H9 (cell line): ENCODE measurements around the gene SMIM12. TPM values are rescaled to one million over a fixed set of nuclear protein-coding genes. Genes with fewer than 3 reads are reported as not detected.

Source experiments
- DNase-seq: peaks from one replicate; pipeline ENCODE4 v3.0.0-alpha.2; 2017
- H2AFZ ChIP-seq: one replicate; pipeline ENCODE4 v1.6.1; 2013; ENCODE audit warnings: mild to moderate bottlenecking, low read length, control low read depth, moderate library complexity
- H2AK5ac ChIP-seq: 2 replicates; pipeline ENCODE4 v1.6.1; 2013; ENCODE audit warnings: low read length, control low read depth, mixed read lengths; ENCODE audit not compliant: insufficient read length
- H2BK120ac ChIP-seq: one replicate; pipeline ENCODE4 v1.6.1; 2013; ENCODE audit warnings: low read depth, mild to moderate bottlenecking, low read length, control low read depth, inconsistent platforms; ENCODE audit not compliant: poor library complexity, severe bottlenecking
- H2BK12ac ChIP-seq: 2 replicates; pipeline ENCODE4 v1.6.1; 2013; ENCODE audit warnings: low read length, control low read depth, mixed read lengths, low read depth; ENCODE audit not compliant: insufficient read length
- H2BK15ac ChIP-seq: 2 replicates; pipeline ENCODE4 v1.6.1; 2013; ENCODE audit warnings: low read depth, low read length, control low read depth
- H2BK20ac ChIP-seq: one replicate; pipeline ENCODE4 v1.6.1; 2013; ENCODE audit warnings: low read depth, mild to moderate bottlenecking, low read length, control low read depth, inconsistent platforms; ENCODE audit not compliant: poor library complexity, severe bottlenecking
- H2BK5ac ChIP-seq: 2 replicates; pipeline ENCODE4 v1.6.1; 2013; ENCODE audit warnings: low read length, control low read depth, mixed read lengths; ENCODE audit not compliant: insufficient read length
- H3K14ac ChIP-seq: 2 replicates; pipeline ENCODE4 v1.6.1; 2013; ENCODE audit warnings: low read length, control low read depth; ENCODE audit not compliant: insufficient read depth
- H3K18ac ChIP-seq: 2 replicates; pipeline ENCODE4 v1.6.1; 2013; ENCODE audit warnings: low read depth, mild to moderate bottlenecking, mixed read lengths, low read length, control low read depth; ENCODE audit not compliant: insufficient read length
- H3K23ac ChIP-seq: 2 replicates; pipeline ENCODE4 v1.6.1; 2013; ENCODE audit warnings: low read length, control low read depth, mixed read lengths, low read depth; ENCODE audit not compliant: insufficient read length
- H3K23me2 ChIP-seq: 2 replicates; pipeline ENCODE4 v1.6.1; 2013; ENCODE audit warnings: low read depth, mild to moderate bottlenecking, mixed read lengths, low read length, control low read depth; ENCODE audit not compliant: insufficient read length, poor library complexity, severe bottlenecking
- H3K27ac ChIP-seq: 2 replicates; pipeline ENCODE4 v1.5.1; 2013; ENCODE audit warnings: low read length, control low read depth, mixed read lengths, low read depth; ENCODE audit not compliant: insufficient read length
- H3K27me3 ChIP-seq: 2 replicates; pipeline ENCODE4 v1.6.1; 2013; ENCODE audit warnings: low read length, control low read depth, inconsistent platforms; ENCODE audit not compliant: insufficient read depth
- H3K4ac ChIP-seq: 2 replicates; pipeline ENCODE4 v1.6.1; 2013; ENCODE audit warnings: low read depth, mild to moderate bottlenecking, control low read depth, inconsistent platforms, low read length, moderate library complexity
- H3K4me1 ChIP-seq: 2 replicates; pipeline ENCODE4 v1.6.1; 2013; ENCODE audit warnings: low read length, control low read depth, inconsistent platforms; ENCODE audit not compliant: insufficient read depth
- H3K4me2 ChIP-seq: 2 replicates; pipeline ENCODE4 v1.6.1; 2013; ENCODE audit warnings: low read length, control low read depth, mixed read lengths; ENCODE audit not compliant: insufficient read length, insufficient read depth
- H3K56ac ChIP-seq: 2 replicates; pipeline ENCODE4 v1.6.1; 2013; ENCODE audit warnings: low read depth, mild to moderate bottlenecking, mixed read lengths, low read length, control low read depth; ENCODE audit not compliant: insufficient read length
- H3K79me1 ChIP-seq: 2 replicates; pipeline ENCODE4 v1.6.1; 2013; ENCODE audit warnings: low read depth, mild to moderate bottlenecking, moderate library complexity, low read length, control low read depth, inconsistent platforms; ENCODE audit not compliant: insufficient read depth, poor library complexity, severe bottlenecking
- H3K79me2 ChIP-seq: 2 replicates; pipeline ENCODE4 v1.6.1; 2013; ENCODE audit warnings: low read length, control low read depth, inconsistent platforms; ENCODE audit not compliant: insufficient read depth
- H3K9ac ChIP-seq: 2 replicates; pipeline ENCODE4 v1.6.1; 2013; ENCODE audit warnings: low read length, control low read depth, mixed read lengths; ENCODE audit not compliant: insufficient read length; ENCODE audit errors: extremely low read depth
- H3K9me3 ChIP-seq: one replicate; pipeline ENCODE4 v1.6.1; 2013; ENCODE audit warnings: low read depth, low read length, inconsistent platforms; ENCODE audit not compliant: control insufficient read depth
- H3T11ph ChIP-seq: one replicate; pipeline ENCODE4 v1.6.1; 2013; ENCODE audit warnings: mild to moderate bottlenecking, low read length, control low read depth, inconsistent platforms
- H4K20me1 ChIP-seq: one replicate; pipeline ENCODE4 v1.6.1; 2013; ENCODE audit not compliant: control insufficient read depth, insufficient read length, insufficient read depth
- H4K5ac ChIP-seq: 2 replicates; pipeline ENCODE4 v1.6.1; 2013; ENCODE audit warnings: low read depth, mild to moderate bottlenecking, mixed read lengths, low read length, control low read depth; ENCODE audit not compliant: insufficient read length
- H4K8ac ChIP-seq: replicated peaks from 2 replicates; pipeline ENCODE4 v1.6.1; 2013; ENCODE audit warnings: low read length, control low read depth, mixed read lengths, low read depth; ENCODE audit not compliant: insufficient read length
- H4K91ac ChIP-seq: 2 replicates; pipeline ENCODE4 v1.6.1; 2013; ENCODE audit warnings: low read depth, mild to moderate bottlenecking, moderate library complexity, mixed read lengths, low read length, control low read depth; ENCODE audit not compliant: insufficient read length
- H3K27ac Mint-ChIP-seq, 3 experiments: 2 replicates in 2 of 3; 3 replicates in 1 of 3; pipeline ENCODE4 v1.8.0; 2020 to 2021; ENCODE audit warnings: mixed read lengths in 3 of 3, mild to moderate bottlenecking in 1 of 3, moderate library complexity in 1 of 3
- H3K27me3 Mint-ChIP-seq: 2 replicates; pipeline ENCODE4 v1.8.0; 2021; ENCODE audit warnings: low read depth, mild to moderate bottlenecking, moderate library complexity, mixed read lengths
- H3K36me3 Mint-ChIP-seq, 3 experiments: 2 replicates in 2 of 3; 3 replicates in 1 of 3; pipeline ENCODE4 v1.8.0; 2020 to 2021; ENCODE audit warnings: low read depth in 3 of 3, mixed read lengths in 3 of 3; ENCODE audit not compliant: insufficient read depth in 1 of 3
- H3K4me1 Mint-ChIP-seq, 2 experiments: 2 replicates each; pipeline ENCODE4 v1.8.0; 2020; ENCODE audit warnings: mixed read lengths in 2 of 2
- H3K4me3 Mint-ChIP-seq, 2 experiments: 2 replicates in 1 of 2; 3 replicates in 1 of 2; pipeline ENCODE4 v1.8.0; 2020 to 2021; ENCODE audit warnings: mild to moderate bottlenecking in 2 of 2, mixed read lengths in 2 of 2, moderate library complexity in 1 of 2
- H3K9me3 Mint-ChIP-seq, 2 experiments: 2 replicates in 1 of 2; 3 replicates in 1 of 2; pipeline ENCODE4 v1.8.0; 2020; ENCODE audit warnings: mild to moderate bottlenecking in 2 of 2, mixed read lengths in 2 of 2, moderate library complexity in 1 of 2
- WGBS: extraction: QIAGEN DNeasy Blood & Tissue Kit; methylation state at CpG from one replicate; pipeline ENCODE4 v1.1.7; 2013; ENCODE audit warnings: missing lambda C conversion rate, low lambda C conversion rate, mixed read lengths; ENCODE audit not compliant: insufficient read length; ENCODE audit errors: extremely low coverage; 5-methylcytosine and 5-hydroxymethylcytosine counted together
- total RNA-seq: library from RNA; stranded (reverse); gene quantifications from 2 replicates; pipeline ENCODE4 v1.2.1, GENCODE V29; 2021
- TF ChIP-seq, protein P1 (sequence below): fragments of 200-600 bp; sonication (generic); conservative IDR thresholded peaks from 3 replicates; pipeline ENCODE4 v1.8.0; 2021; ENCODE audit warnings: antibody characterized with exemption, mild to moderate bottlenecking

The SMIM12 gene
- total RNA-seq, 1 experiment from 2014 or later: 40.9 TPM

DNA sequence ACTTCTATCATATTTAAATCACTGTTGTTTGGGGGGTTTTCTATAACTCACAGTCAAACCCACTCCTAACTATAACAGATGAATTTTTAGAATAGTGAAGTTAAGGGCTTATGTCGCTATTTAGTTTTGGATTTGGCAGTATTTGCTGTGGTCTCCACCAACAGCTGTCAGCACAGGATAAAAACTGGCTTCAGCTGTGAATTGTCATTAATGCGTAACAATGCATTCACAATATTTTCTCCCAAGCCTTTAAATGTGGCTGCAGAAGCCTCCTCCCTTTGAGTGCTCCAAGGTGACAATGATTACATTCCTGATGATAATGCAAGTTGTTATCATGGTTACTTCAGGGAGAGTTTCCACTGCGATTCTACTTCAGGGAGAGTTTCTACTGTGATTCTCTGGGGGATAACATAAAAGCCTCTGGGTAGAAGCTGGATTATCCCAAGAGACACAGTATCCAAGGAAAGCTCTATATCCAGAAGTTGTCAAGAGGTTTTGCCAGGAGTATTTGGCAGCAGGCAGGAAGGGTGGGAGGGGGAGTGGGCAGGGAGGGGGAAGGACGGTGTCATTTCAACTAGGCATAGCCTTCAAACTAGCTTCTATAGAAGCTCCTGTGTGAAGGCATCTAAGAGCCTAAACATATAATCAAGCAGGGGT is 14.9 kb upstream of the SMIM12 start:
- Mint-ChIP-seq H3K9me3 (no peaks in the 10 kb centered on the region), H3K4me3 (no peak overlapping the region), H3K27me3 (peaks cover 18% of the 10 kb centered on the region), H3K36me3 (no peaks in the 10 kb centered on the region), H3K4me1 (peaks cover 6% of the 10 kb centered on the region in 2 experiments), H3K27ac (no peak overlapping the region)
- Histone ChIP-seq H4K8ac (no peak overlapping the region), H4K5ac (no peak overlapping the region), H4K20me1 (no peaks in the 10 kb centered on the region), H4K91ac (no peak overlapping the region), H3K56ac (no peak overlapping the region), H3K9ac (no peak overlapping the region), H2AFZ (no peak overlapping the region), H3K23me2 (no peaks in the 10 kb centered on the region), H3K14ac (no peak overlapping the region), H3K18ac (no peak overlapping the region), H2BK15ac (no peak overlapping the region), H2AK5ac (no peak overlapping the region), H2BK20ac (no peak overlapping the region), H3K23ac (no peak overlapping the region), H2BK5ac (no peak overlapping the region), H3K4ac (no peak overlapping the region), H3K4me2 (no peak overlapping the region), H2BK12ac (no peak overlapping the region), H3K9me3 (no peaks in the 10 kb centered on the region), H3K79me1 (no peaks in the 10 kb centered on the region), H2BK120ac (no peak overlapping the region), H3K27me3 (no peaks in the 10 kb centered on the region), H3T11ph (no peak overlapping the region), H3K27ac (no peak overlapping the region), H3K4me1 (no peaks in the 10 kb centered on the region), H3K79me2 (no peaks in the 10 kb centered on the region)
- TF ChIP-seq, protein P1, sequence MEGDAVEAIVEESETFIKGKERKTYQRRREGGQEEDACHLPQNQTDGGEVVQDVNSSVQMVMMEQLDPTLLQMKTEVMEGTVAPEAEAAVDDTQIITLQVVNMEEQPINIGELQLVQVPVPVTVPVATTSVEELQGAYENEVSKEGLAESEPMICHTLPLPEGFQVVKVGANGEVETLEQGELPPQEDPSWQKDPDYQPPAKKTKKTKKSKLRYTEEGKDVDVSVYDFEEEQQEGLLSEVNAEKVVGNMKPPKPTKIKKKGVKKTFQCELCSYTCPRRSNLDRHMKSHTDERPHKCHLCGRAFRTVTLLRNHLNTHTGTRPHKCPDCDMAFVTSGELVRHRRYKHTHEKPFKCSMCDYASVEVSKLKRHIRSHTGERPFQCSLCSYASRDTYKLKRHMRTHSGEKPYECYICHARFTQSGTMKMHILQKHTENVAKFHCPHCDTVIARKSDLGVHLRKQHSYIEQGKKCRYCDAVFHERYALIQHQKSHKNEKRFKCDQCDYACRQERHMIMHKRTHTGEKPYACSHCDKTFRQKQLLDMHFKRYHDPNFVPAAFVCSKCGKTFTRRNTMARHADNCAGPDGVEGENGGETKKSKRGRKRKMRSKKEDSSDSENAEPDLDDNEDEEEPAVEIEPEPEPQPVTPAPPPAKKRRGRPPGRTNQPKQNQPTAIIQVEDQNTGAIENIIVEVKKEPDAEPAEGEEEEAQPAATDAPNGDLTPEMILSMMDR: no peak
- WGBS: no CpG with 5 or more reads among the region's 4 CpGs
- DNase-seq: no peak
